ENCODE data around the gene TIFAB.

The TIFAB gene

GRCh38 chr5:135440916-135441315 lies 11.2 kb downstream of the TIFAB start:
- DNase-seq: no peak

GRCh38 chr5:135439231-135440205 lies 12.6 kb downstream of the TIFAB start:
- no peak for DNase-seq

- DNase-seq: no peak
Observed at GRCh38 chr5:135438636-135439221, 13.4 kb downstream of the TIFAB start.

- DNase-seq: peak; percentile 92
Observed at GRCh38 chr5:135437796-135438560, 14.2 kb downstream of the TIFAB start.

GRCh38 chr5:135437422-135437795 lies 14.7 kb downstream of the TIFAB start:
- DNase-seq: no peak

- DNase-seq: no peak
Observed at GRCh38 chr5:135436951-135437418, 15.2 kb downstream of the TIFAB start.

GRCh38 chr5:135435467-135436330 lies 16.5 kb downstream of the TIFAB start:
- no peak for DNase-seq

GRCh38 chr5:135434591-135435466 lies 17.3 kb downstream of the TIFAB start:
- DNase-seq: no peak

- DNase-seq: no peak
Observed at GRCh38 chr5:135433681-135434426, 18.3 kb downstream of the TIFAB start.

GRCh38 chr5:135432113-135432512 lies 20.0 kb downstream of the TIFAB start:
- DNase-seq: no peak

- DNase-seq: no peak
Observed at GRCh38 chr5:135430135-135430437, 22.1 kb downstream of the TIFAB start.

GRCh38 chr5:135429301-135430134 lies 22.6 kb downstream of the TIFAB start:
- peak; percentile 15 for DNase-seq

GRCh38 chr5:135428586-135428985 lies 23.6 kb downstream of the TIFAB start:
- no peak for DNase-seq

- DNase-seq: peak; percentile 24
Observed at GRCh38 chr5:135426102-135427082, 25.8 kb downstream of the TIFAB start.

- DNase-seq: no peak
Observed at GRCh38 chr5:135425641-135426040, 26.5 kb downstream of the TIFAB start.

GRCh38 chr5:135423846-135424168 lies 28.3 kb downstream of the TIFAB start:
- DNase-seq: no peak

GRCh38 chr5:135423146-135423845 lies 28.9 kb downstream of the TIFAB start:
- no peak for DNase-seq

GRCh38 chr5:135422419-135422818 lies 29.7 kb downstream of the TIFAB start:
- no peak for DNase-seq
